Erythroblast (primary cell): ENCODE measurements around the gene ITGA11.

Source experiments
- GATA1 ChIP-seq: IDR thresholded peaks from 2 replicates; pipeline ENCODE4 v1.6.1; 2011; ENCODE audit warnings: low read depth, mild to moderate bottlenecking, control low read depth, low read length, moderate library complexity
- POLR2A ChIP-seq: IDR thresholded peaks from 2 replicates; pipeline ENCODE4 v1.6.1; 2011; ENCODE audit warnings: mild to moderate bottlenecking, low read length

GRCh38 chr15:68252925-68253534, 178.9 kb downstream of the ITGA11 start:
- TF ChIP-seq POLR2A (no peak), GATA1 (no peak)
